HL-60 (cell line): ENCODE data around the gene PTGES.

Source experiments
- DNase-seq, 2 experiments: peaks; one replicate each; pipeline ENCODE4 v3.0.0-alpha.2; 2010 to 2020; ENCODE audit warnings: low read depth in 1 of 2, low spot score in 1 of 2
- H3K27ac ChIP-seq: fragments of 250-450 bp; sonication (Bioruptor Pico); replicated peaks from 2 replicates; pipeline ENCODE4 v1.5.1; 2020; ENCODE audit warnings: mild to moderate bottlenecking, moderate library complexity
- H3K27me3 ChIP-seq: fragments of 250-450 bp; sonication (Bioruptor Pico); 2 replicates; pipeline ENCODE4 v1.5.1; 2021; ENCODE audit warnings: mild to moderate bottlenecking, moderate library complexity; ENCODE audit not compliant: insufficient read depth, poor library complexity, severe bottlenecking
- H3K4me3 ChIP-seq: replicated peaks from 2 replicates; pipeline ENCODE4 v1.5.1; 2011; ENCODE audit warnings: mild to moderate bottlenecking, control low read depth, low read length; ENCODE audit not compliant: insufficient read depth
- GABPA ChIP-seq: IDR thresholded peaks from 2 replicates; pipeline ENCODE4 v1.6.1; 2012; ENCODE audit warnings: low read depth
- POLR2AphosphoS5 ChIP-seq: IDR thresholded peaks from 2 replicates; pipeline ENCODE4 v1.6.1; 2012; ENCODE audit warnings: low read depth
- SPI1 ChIP-seq: IDR thresholded peaks from 2 replicates; pipeline ENCODE4 v1.6.1; 2012; ENCODE audit warnings: low read depth, mild to moderate bottlenecking, borderline replicate concordance
- TF ChIP-seq, protein P1 (sequence below): IDR thresholded peaks from 2 replicates; pipeline ENCODE4 v1.6.1; 2012; ENCODE audit warnings: low read depth; ENCODE audit not compliant: insufficient replicate concordance
- TF ChIP-seq, protein P2 (sequence below): IDR thresholded peaks from one replicate; pipeline ENCODE4 v1.5.1; 2011; ENCODE audit warnings: low read length, control low read depth, inconsistent platforms; ENCODE audit not compliant: insufficient read depth

Gene PTGES

DNA sequence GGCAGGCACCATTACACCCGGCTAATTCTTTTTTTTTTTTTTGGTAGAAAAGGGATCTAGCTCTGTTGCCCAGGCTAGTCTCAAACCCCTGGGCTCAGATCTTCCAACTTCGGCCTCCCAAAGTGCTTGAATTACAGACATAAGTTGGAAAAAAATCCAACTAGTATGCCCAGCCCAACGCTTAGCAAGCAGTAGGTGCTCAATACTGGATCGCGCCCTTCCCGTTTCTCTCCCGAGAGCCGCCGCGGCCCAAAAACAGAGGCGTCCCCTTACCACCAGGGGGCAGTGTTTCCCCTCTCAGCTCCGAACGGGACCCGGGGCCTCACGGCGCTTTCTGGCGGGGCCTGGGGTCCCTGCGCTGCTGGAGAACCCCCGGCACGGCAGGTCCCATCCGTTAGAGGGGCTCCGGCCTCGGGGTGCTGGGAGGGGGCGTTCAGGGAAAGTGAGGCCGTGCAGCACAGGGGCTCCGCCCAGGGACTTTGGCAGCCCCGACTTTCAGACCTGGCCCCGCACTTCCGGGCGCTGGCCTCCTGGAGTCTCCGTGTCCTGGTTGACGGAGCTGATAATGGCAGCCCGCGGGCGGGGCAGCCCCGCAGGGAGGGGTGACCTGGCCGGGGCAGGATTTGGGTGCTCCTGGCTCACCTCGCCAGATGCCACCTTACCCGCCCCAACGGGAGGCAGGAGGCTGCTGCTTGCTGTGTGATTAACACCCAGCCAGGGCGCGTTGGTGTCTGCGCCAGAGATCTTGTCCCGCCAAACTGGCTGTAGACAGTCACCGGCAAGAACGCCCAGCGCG, 15.2 kb downstream of the PTGES start:
- peak; percentile 50 to 84 for DNase-seq
- Histone ChIP-seq H3K27ac (peak overlapping the region; percentile 73), H3K4me3 (peak overlapping the region; percentile 50), H3K27me3 (no peaks in the 10 kb centered on the region)
- TF ChIP-seq GABPA (no peak), SPI1 (peak; percentile 56; the same call in 1 of the 2 replicates), POLR2AphosphoS5 (no peak; the same call in 1 of the 2 replicates)
- TF ChIP-seq, protein P1, sequence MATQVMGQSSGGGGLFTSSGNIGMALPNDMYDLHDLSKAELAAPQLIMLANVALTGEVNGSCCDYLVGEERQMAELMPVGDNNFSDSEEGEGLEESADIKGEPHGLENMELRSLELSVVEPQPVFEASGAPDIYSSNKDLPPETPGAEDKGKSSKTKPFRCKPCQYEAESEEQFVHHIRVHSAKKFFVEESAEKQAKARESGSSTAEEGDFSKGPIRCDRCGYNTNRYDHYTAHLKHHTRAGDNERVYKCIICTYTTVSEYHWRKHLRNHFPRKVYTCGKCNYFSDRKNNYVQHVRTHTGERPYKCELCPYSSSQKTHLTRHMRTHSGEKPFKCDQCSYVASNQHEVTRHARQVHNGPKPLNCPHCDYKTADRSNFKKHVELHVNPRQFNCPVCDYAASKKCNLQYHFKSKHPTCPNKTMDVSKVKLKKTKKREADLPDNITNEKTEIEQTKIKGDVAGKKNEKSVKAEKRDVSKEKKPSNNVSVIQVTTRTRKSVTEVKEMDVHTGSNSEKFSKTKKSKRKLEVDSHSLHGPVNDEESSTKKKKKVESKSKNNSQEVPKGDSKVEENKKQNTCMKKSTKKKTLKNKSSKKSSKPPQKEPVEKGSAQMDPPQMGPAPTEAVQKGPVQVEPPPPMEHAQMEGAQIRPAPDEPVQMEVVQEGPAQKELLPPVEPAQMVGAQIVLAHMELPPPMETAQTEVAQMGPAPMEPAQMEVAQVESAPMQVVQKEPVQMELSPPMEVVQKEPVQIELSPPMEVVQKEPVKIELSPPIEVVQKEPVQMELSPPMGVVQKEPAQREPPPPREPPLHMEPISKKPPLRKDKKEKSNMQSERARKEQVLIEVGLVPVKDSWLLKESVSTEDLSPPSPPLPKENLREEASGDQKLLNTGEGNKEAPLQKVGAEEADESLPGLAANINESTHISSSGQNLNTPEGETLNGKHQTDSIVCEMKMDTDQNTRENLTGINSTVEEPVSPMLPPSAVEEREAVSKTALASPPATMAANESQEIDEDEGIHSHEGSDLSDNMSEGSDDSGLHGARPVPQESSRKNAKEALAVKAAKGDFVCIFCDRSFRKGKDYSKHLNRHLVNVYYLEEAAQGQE: no peak
- TF ChIP-seq, protein P2, sequence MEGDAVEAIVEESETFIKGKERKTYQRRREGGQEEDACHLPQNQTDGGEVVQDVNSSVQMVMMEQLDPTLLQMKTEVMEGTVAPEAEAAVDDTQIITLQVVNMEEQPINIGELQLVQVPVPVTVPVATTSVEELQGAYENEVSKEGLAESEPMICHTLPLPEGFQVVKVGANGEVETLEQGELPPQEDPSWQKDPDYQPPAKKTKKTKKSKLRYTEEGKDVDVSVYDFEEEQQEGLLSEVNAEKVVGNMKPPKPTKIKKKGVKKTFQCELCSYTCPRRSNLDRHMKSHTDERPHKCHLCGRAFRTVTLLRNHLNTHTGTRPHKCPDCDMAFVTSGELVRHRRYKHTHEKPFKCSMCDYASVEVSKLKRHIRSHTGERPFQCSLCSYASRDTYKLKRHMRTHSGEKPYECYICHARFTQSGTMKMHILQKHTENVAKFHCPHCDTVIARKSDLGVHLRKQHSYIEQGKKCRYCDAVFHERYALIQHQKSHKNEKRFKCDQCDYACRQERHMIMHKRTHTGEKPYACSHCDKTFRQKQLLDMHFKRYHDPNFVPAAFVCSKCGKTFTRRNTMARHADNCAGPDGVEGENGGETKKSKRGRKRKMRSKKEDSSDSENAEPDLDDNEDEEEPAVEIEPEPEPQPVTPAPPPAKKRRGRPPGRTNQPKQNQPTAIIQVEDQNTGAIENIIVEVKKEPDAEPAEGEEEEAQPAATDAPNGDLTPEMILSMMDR: peak; percentile 62

DNA sequence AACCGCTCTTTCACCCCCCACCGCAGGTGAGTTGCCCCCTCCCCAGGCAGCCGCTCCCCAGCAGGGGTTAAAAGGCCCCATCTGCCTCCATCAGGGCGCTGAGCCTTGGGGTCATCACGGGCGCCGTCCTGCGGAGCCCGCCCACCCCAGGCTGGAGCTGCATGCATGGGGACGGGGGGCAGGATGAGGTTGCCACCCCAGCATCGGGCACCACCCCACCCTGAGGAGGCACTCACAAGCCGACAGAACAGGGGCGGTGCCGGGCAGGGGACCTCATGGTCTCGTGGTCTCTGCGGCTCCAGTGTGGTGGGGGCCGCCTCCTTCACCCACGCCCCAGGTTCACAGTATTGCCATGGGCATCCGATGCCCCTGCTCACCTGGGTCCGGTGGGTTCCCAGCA, 16.5 kb downstream of the PTGES start:
- H3K27me3 ChIP-seq: no peaks in the 10 kb centered on the region
- H3K27ac ChIP-seq: no peak overlapping the region
- no peak for TF ChIP-seq SPI1
- no peak for TF ChIP-seq POLR2AphosphoS5
- TF ChIP-seq GABPA: no peak
- TF ChIP-seq, protein P1: no peak
- no peak overlapping the region for H3K4me3 ChIP-seq
- no peak for DNase-seq

DNA sequence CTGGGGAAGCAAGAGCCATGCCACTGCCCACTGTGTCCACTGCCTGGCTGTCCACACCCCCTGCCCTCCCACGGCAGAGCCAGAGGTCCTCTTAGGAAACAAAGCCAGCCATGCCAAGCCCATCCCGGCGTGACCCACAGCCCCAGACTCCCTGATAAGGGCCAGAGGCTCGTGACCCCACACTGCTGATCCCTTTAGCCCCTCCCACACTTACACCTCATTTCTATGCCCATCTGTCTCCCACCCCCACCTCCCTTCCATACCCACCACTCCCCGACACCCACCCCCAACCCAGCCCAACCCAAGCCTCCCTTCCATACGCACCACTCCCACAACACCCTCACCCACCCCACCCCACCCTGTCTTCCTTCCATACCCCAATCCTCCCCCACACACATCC, 17.3 kb downstream of the PTGES start:
- H3K27ac ChIP-seq: no peak overlapping the region
- no peak overlapping the region for H3K4me3 ChIP-seq
- TF ChIP-seq, protein P2: no peak
- no peak for TF ChIP-seq POLR2AphosphoS5
- DNase-seq: no peak
- H3K27me3 ChIP-seq: no peaks in the 10 kb centered on the region

GRCh38 chr9:129733632-129733953, 19.2 kb downstream of the PTGES start:
- Histone ChIP-seq H3K4me3 (no peak overlapping the region), H3K27ac (no peak overlapping the region), H3K27me3 (peaks cover 3% of the 10 kb centered on the region)
- TF ChIP-seq SPI1: no peak
- TF ChIP-seq, protein P2: no peak
- no peak for TF ChIP-seq POLR2AphosphoS5
- TF ChIP-seq, protein P1: no peak
- DNase-seq: no peak
